Stimulated activated effector memory CD8-positive, alpha-beta T cell treated with anti-CD3 and anti-CD28 coated beads, Interleukin-12 subunit alpha, Interleukin-12 subunit beta, amount 100 ng/mL, for 72 hours (primary cell): ENCODE data around the gene APOBEC3C.

Source experiments
- ATAC-seq: fragments of 150-1000 bp; cut with Tn5 transposase; 2 replicates; pipeline ENCODE4 v1.10.0; 2021
- DNase-seq, 2 donors: peaks; one replicate each; pipeline ENCODE4 v3.0.0; 2021 to 2022; ENCODE audit warnings: low spot score in 2 of 2
- H3K27ac Mint-ChIP-seq: one replicate; pipeline ENCODE4 v1.8.0; 2022; ENCODE audit warnings: mild to moderate bottlenecking, mixed read lengths
- H3K36me3 Mint-ChIP-seq: one replicate; pipeline ENCODE4 v1.8.0; 2022; ENCODE audit warnings: mild to moderate bottlenecking, mixed read lengths
- H3K4me1 Mint-ChIP-seq: one replicate; pipeline ENCODE4 v1.8.0; 2022; ENCODE audit warnings: mixed read lengths
- H3K4me3 Mint-ChIP-seq: one replicate; pipeline ENCODE4 v1.8.0; 2022; ENCODE audit warnings: mild to moderate bottlenecking, mixed read lengths
- H3K9me3 Mint-ChIP-seq: one replicate; pipeline ENCODE4 v1.8.0; 2022; ENCODE audit warnings: mixed read lengths

The APOBEC3C gene

DNA sequence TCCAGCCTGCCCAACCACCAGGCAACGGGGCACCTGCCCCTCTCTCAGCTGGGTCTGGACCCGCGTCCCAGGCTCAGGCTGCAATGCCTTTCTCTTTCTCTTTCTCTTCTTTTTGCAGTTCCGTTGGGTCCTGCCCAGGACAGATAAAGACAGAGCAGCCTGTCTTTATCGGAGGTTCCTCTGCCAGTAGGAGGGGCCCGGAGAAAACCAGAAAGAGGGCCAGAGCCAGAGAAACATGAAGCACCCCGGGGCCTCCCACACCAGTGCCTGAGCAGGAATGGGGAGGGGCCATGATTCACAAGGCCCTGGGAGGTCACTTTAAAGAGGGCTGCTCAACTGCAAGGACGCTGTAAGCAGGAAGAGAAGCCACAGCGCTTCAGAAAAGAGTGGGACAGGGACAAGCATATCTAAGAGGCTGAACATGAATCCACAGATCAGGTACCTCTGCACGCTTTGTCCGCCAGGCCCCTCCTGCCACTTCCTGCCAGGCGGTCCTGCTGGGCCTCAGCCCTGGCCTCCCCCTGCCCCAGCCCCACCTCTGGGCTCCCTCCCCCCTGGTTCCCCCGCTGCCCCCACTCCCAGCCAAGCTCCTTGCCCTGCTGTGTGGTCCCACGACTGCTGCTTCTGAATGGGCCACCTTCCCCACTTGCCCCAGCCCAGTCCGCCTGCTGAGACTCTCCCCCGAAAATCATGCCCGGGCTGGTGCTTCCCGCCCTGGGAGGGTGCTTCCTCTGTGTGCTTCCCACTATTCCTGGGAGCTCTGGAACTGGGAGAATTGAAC lies at the start of gene APOBEC3C:
APOBEC3C (plus strand) TSS at position 316 of the 781 bp plus-strand sequence; CDS start at position 422, 106 bp downstream.
- Mint-ChIP-seq H3K4me3 (peak within 1 kb of the TSS; percentile 98), H3K27ac (peak within 1 kb of the TSS; percentile 97), H3K36me3 (peaks cover 55% of the 10 kb centered on the region), H3K4me1 (peaks cover 46% of the 10 kb centered on the region), H3K9me3 (no peaks in the 10 kb centered on the region)
- peak; percentile 99 for ATAC-seq
- DNase-seq: peak; percentile 61 to 90

GRCh38 chr22:38964306-38964705 lies 49.8 kb upstream of the APOBEC3C start:
- Mint-ChIP-seq H3K4me3 (no peak overlapping the region), H3K9me3 (no peaks in the 10 kb centered on the region), H3K4me1 (peaks cover 13% of the 10 kb centered on the region), H3K36me3 (no peaks in the 10 kb centered on the region), H3K27ac (no peak overlapping the region)
- ATAC-seq: no peak
- DNase-seq: no peak

- ATAC-seq (no peak), DNase-seq (no peak)
- Mint-ChIP-seq H3K27ac (no peak overlapping the region), H3K36me3 (no peaks in the 10 kb centered on the region), H3K4me1 (peaks cover 13% of the 10 kb centered on the region), H3K9me3 (no peaks in the 10 kb centered on the region), H3K4me3 (no peak overlapping the region)
Observed at GRCh38 chr22:38964989-38965388, 49.1 kb upstream of the APOBEC3C start.

- ATAC-seq (no peak), DNase-seq (no peak)
- H3K4me1 Mint-ChIP-seq: peaks cover 19% of the 10 kb centered on the region
- H3K36me3 Mint-ChIP-seq: no peaks in the 10 kb centered on the region
- no peak overlapping the region for H3K4me3 Mint-ChIP-seq
- no peak overlapping the region for H3K27ac Mint-ChIP-seq
- no peaks in the 10 kb centered on the region for H3K9me3 Mint-ChIP-seq
Observed at GRCh38 chr22:38965614-38966379, 48.3 kb upstream of the APOBEC3C start.

GRCh38 chr22:38966380-38966702 lies 47.7 kb upstream of the APOBEC3C start:
- Mint-ChIP-seq H3K4me1 (peaks cover 20% of the 10 kb centered on the region), H3K4me3 (no peak overlapping the region), H3K36me3 (no peaks in the 10 kb centered on the region), H3K27ac (no peak overlapping the region), H3K9me3 (no peaks in the 10 kb centered on the region)
- no peak for ATAC-seq
- DNase-seq: no peak

- no peaks in the 10 kb centered on the region for H3K9me3 Mint-ChIP-seq
- H3K4me1 Mint-ChIP-seq: peaks cover 20% of the 10 kb centered on the region
- H3K27ac Mint-ChIP-seq: no peak overlapping the region
- no peak for DNase-seq
- H3K36me3 Mint-ChIP-seq: no peaks in the 10 kb centered on the region
- ATAC-seq: no peak
- no peak overlapping the region for H3K4me3 Mint-ChIP-seq
Observed at GRCh38 chr22:38966942-38967341, 47.1 kb upstream of the APOBEC3C start.

GRCh38 chr22:38967451-38968450 lies 46.3 kb upstream of the APOBEC3C start:
- peak overlapping the region; percentile 48 for H3K27ac Mint-ChIP-seq
- no peak for DNase-seq
- no peak overlapping the region for H3K4me3 Mint-ChIP-seq
- ATAC-seq: peak; percentile 36
- H3K36me3 Mint-ChIP-seq: no peaks in the 10 kb centered on the region
- peaks cover 20% of the 10 kb centered on the region for H3K4me1 Mint-ChIP-seq
- no peaks in the 10 kb centered on the region for H3K9me3 Mint-ChIP-seq

DNA sequence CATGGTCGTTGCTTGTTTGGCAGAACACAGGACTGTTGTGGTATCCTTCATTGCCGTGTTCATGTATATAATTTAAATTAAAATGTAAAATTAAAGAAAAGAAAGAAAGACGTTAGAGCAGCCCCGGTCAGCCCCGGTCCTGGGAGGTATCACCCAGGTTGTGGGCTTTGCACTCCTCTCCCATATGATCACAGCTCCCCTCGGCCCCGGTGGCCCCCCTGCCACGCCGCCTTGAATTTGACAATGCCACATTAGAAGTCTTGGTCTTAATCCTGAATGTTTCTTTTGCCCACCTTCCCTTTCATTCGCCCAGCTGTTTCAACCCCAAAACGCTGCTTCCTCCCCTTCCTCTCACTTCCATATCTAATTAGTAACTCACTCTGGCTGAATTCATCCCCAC lies 45.3 kb upstream of the APOBEC3C start:
- Mint-ChIP-seq H3K4me1 (peaks cover 20% of the 10 kb centered on the region), H3K27ac (no peak overlapping the region), H3K9me3 (no peaks in the 10 kb centered on the region), H3K4me3 (no peak overlapping the region), H3K36me3 (no peaks in the 10 kb centered on the region)
- ATAC-seq (no peak), DNase-seq (no peak)

GRCh38 chr22:38970551-38970950 lies 43.5 kb upstream of the APOBEC3C start:
- DNase-seq: no peak
- no peak for ATAC-seq
- H3K4me3 Mint-ChIP-seq: no peak overlapping the region
- H3K27ac Mint-ChIP-seq: peak overlapping the region; percentile 85
- H3K36me3 Mint-ChIP-seq: no peaks in the 10 kb centered on the region
- peaks cover 20% of the 10 kb centered on the region for H3K4me1 Mint-ChIP-seq
- no peaks in the 10 kb centered on the region for H3K9me3 Mint-ChIP-seq

- Mint-ChIP-seq H3K9me3 (no peaks in the 10 kb centered on the region), H3K4me1 (peaks cover 20% of the 10 kb centered on the region), H3K27ac (peak overlapping the region; percentile 85), H3K36me3 (no peaks in the 10 kb centered on the region), H3K4me3 (no peak overlapping the region)
- DNase-seq (no peak), ATAC-seq (no peak)
Observed at GRCh38 chr22:38971202-38971601, 42.9 kb upstream of the APOBEC3C start.

DNA sequence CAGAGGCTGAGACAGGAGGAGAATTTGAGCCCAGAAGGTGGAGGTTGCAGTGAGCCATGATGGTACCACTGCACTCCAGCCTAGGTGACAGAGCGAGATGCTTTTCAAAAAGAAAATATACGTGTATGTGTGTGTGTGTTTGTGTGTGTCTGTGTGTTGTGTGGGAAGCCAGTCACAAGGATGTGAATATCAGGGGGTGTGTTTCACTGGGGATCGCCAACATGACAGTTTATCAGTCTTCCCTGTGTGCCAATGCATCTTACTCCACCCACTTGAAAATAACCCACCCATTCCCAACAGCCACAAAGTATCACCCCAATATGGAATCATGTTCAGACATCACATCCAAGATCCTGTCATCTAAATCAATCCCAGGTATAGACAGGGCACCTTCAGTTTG lies 42.3 kb upstream of the APOBEC3C start:
- Mint-ChIP-seq H3K9me3 (no peaks in the 10 kb centered on the region), H3K4me3 (no peak overlapping the region), H3K4me1 (peaks cover 18% of the 10 kb centered on the region), H3K27ac (peak overlapping the region; percentile 85), H3K36me3 (no peaks in the 10 kb centered on the region)
- no peak for DNase-seq
- no peak for ATAC-seq

DNA sequence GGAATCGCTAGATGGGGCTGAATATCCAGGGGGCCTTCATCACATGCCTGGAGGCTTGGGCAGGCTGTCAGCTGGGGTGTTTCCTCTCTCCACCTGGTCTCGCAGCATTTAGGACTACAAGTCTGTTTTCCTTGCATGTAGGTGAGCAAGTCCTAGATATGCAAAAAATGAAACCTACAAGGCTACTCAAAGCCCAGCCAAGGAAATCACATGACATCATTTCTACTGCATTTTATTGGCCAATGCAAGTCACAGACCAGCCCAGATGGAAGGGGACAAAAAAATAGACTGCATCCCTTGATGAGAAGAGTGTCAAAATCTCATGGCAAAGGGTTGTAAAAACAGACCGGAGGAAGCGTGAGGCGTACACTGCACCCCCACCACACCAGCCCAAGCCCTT lies 41.5 kb upstream of the APOBEC3C start:
- Mint-ChIP-seq H3K4me1 (peaks cover 18% of the 10 kb centered on the region), H3K4me3 (no peak overlapping the region), H3K36me3 (no peaks in the 10 kb centered on the region), H3K9me3 (no peaks in the 10 kb centered on the region), H3K27ac (no peak overlapping the region)
- no peak for DNase-seq
- ATAC-seq: no peak

GRCh38 chr22:38973289-38974169 lies 40.5 kb upstream of the APOBEC3C start:
- DNase-seq (peak; percentile 45 to 78), ATAC-seq (peak; percentile 85)
- Mint-ChIP-seq H3K27ac (no peak overlapping the region), H3K4me3 (no peak overlapping the region), H3K4me1 (peaks cover 13% of the 10 kb centered on the region), H3K9me3 (no peaks in the 10 kb centered on the region), H3K36me3 (no peaks in the 10 kb centered on the region)

DNA sequence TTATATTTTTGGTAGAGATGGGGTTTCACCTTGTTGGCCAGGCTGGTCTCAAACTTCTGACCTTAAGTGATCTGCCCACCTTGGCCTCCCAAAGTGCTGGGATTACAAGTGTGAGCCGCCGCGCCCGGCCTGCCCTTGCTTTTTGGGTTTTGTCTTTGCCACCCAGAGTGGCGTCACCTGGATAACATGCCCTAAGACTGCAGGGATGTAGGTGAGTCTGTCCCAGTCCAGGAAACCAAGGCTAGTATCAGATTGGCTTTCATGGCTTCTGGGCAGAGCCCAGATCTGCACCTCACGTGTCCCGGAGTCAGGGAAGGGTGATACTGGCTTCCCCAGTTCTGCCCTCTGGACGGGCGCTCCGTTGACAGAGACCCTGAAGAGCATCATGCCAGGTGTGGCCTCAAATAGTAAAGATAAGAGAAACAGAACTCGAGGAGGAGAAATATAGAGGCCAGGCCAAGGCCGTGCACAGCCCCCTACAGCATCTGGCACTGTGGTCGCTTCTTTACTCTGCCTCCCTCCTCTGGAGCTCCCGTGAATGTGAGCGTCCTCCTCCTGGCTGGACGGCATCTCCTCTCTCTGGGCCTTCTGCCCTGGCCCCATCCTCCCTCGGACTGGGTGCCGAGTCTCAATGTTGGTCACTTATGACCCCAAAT lies 39.8 kb upstream of the APOBEC3C start:
- Mint-ChIP-seq H3K9me3 (no peaks in the 10 kb centered on the region), H3K27ac (no peak overlapping the region), H3K4me3 (no peak overlapping the region), H3K36me3 (no peaks in the 10 kb centered on the region), H3K4me1 (peaks cover 13% of the 10 kb centered on the region)
- DNase-seq: no peak
- no peak for ATAC-seq
